Neural cell (in vitro differentiated cells): ENCODE data around the gene SORL1-AS1.

Experiments
- H2AFZ ChIP-seq: fragments of 200-600, 300-800 bp; sonication (generic), shearing (Covaris generic); 2 replicates; pipeline ENCODE4 v1.6.0; 2014; ENCODE audit warnings: low read depth, mild to moderate bottlenecking, antibody characterized with exemption, low read length, moderate library complexity
- H3F3A ChIP-seq: fragments of 200-600 bp; shearing (Covaris generic); 2 replicates; pipeline ENCODE4 v1.6.1; 2016; ENCODE audit warnings: mild to moderate bottlenecking, moderate library complexity, mixed read lengths, antibody characterized with exemption, low read length; ENCODE audit not compliant: insufficient read depth, poor library complexity, severe bottlenecking
- H3K27ac ChIP-seq: fragments of 200-600, 300-800 bp; sonication (generic), shearing (Covaris generic); 2 replicates; pipeline ENCODE4 v1.5.1; 2014; ENCODE audit warnings: mild to moderate bottlenecking, low read length, moderate library complexity
- H3K27me3 ChIP-seq: fragments of 300-800, 200-600 bp; sonication (generic), shearing (Covaris generic); 2 replicates; pipeline ENCODE4 v1.6.0; 2014; ENCODE audit warnings: mild to moderate bottlenecking, low read depth, low read length, moderate library complexity; ENCODE audit not compliant: insufficient read depth
- H3K36me3 ChIP-seq: fragments of 300-800, 200-600 bp; sonication (generic), shearing (Covaris generic); 2 replicates; pipeline ENCODE4 v1.5.1; 2014; ENCODE audit warnings: mild to moderate bottlenecking, antibody characterized with exemption, low read length, moderate library complexity; ENCODE audit not compliant: insufficient read depth
- H3K4me2 ChIP-seq: fragments of 300-800, 200-600 bp; sonication (generic), shearing (Covaris generic); 2 replicates; pipeline ENCODE4 v1.6.0; 2014; ENCODE audit warnings: mild to moderate bottlenecking, low read length
- H3K4me3 ChIP-seq: fragments of 300-800, 200-600 bp; sonication (generic), shearing (Covaris generic); 2 replicates; pipeline ENCODE4 v1.5.1; 2014; ENCODE audit warnings: mild to moderate bottlenecking, low read length, moderate library complexity
- H3K79me2 ChIP-seq: fragments of 200-600 bp; shearing (Covaris generic); replicated peaks from 2 replicates; pipeline ENCODE4 v1.6.0; 2014; ENCODE audit warnings: mild to moderate bottlenecking, low read length, moderate library complexity; ENCODE audit not compliant: insufficient read depth
- H3K9ac ChIP-seq: fragments of 300-800, 200-600 bp; sonication (generic), shearing (Covaris generic); 2 replicates; pipeline ENCODE4 v1.6.1; 2016; ENCODE audit warnings: mild to moderate bottlenecking, low read length, mixed read lengths
- H3K9me2 ChIP-seq: fragments of 200-600 bp; shearing (Covaris generic); 2 replicates; pipeline ENCODE4 v1.6.1; 2016; ENCODE audit warnings: mild to moderate bottlenecking, low read length, mixed read lengths; ENCODE audit not compliant: insufficient read depth
- H3K9me3 ChIP-seq: fragments of 200-600, 300-800 bp; sonication (generic), shearing (Covaris generic); 2 replicates; pipeline ENCODE4 v1.6.1; 2016; ENCODE audit warnings: mild to moderate bottlenecking, mixed run types, low read length, moderate library complexity, mixed read lengths
- H4K20me1 ChIP-seq: fragments of 200-600 bp; shearing (Covaris generic); 2 replicates; pipeline ENCODE4 v1.6.1; 2016; ENCODE audit warnings: mild to moderate bottlenecking, mixed run types; ENCODE audit not compliant: insufficient read depth
- EP300 ChIP-seq: fragments of 450-650 bp; conservative IDR thresholded peaks from 2 replicates; pipeline ENCODE4 v1.6.1; 2014; ENCODE audit warnings: antibody characterized with exemption, mild to moderate bottlenecking, moderate library complexity; ENCODE audit not compliant: poor library complexity, severe bottlenecking
- EZH2 ChIP-seq: fragments of 200-600, 300-800 bp; shearing (Covaris generic), sonication (generic); IDR thresholded peaks from 2 replicates; pipeline ENCODE4 v1.6.1; 2014; ENCODE audit warnings: antibody characterized with exemption, low read length, borderline replicate concordance, mild to moderate bottlenecking; ENCODE audit not compliant: insufficient read depth, poor library complexity, severe bottlenecking
- MXI1 ChIP-seq: fragments of 450-650 bp; conservative IDR thresholded peaks from 2 replicates; pipeline ENCODE4 v1.6.1; 2014; ENCODE audit warnings: antibody characterized with exemption, mild to moderate bottlenecking; ENCODE audit not compliant: poor library complexity, severe bottlenecking
- POLR2AphosphoS5 ChIP-seq: IDR thresholded peaks from 2 replicates; pipeline ENCODE4 v1.6.1; 2012
- RAD21 ChIP-seq: fragments of 450-650 bp; conservative IDR thresholded peaks from 2 replicates; pipeline ENCODE4 v1.6.1; 2014; ENCODE audit warnings: antibody characterized with exemption, mild to moderate bottlenecking, moderate library complexity
- SMC3 ChIP-seq: fragments of 450-650 bp; conservative IDR thresholded peaks from 2 replicates; pipeline ENCODE4 v1.6.1; 2014; ENCODE audit warnings: antibody characterized with exemption, mild to moderate bottlenecking, moderate library complexity; ENCODE audit not compliant: poor library complexity
- TAF1 ChIP-seq: IDR thresholded peaks from 2 replicates; pipeline ENCODE4 v1.6.1; 2012; ENCODE audit warnings: low read depth
- TF ChIP-seq, protein P1 (sequence below): fragments of 450-650 bp; IDR thresholded peaks from 2 replicates; pipeline ENCODE4 v1.5.1; 2014; ENCODE audit warnings: antibody characterized with exemption, mild to moderate bottlenecking, moderate library complexity; ENCODE audit not compliant: poor library complexity, severe bottlenecking
- TF ChIP-seq, protein P2 (sequence below): IDR thresholded peaks from 2 replicates; pipeline ENCODE4 v1.6.1; 2012; ENCODE audit warnings: borderline replicate concordance

The SORL1-AS1 gene

DNA sequence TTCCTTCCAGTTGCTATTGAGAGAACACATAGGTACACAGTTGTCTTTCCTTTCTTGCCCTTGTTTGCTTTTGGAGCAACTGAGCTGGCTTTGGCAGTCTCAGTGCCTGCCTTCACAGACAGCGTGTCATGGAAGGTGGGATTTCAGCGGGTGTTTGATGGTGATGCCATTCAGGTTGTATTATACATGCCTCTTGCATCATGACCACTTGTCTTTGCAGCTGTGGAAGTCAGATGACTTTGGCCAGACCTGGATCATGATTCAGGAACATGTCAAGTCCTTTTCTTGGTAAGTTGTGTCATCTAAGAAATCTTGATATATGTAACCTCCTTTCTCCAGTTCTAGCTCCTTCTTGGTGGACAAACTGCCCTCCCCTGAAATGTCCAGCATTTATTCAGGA lies 37.1 kb upstream of the SORL1-AS1 start:
- no peaks in the 10 kb centered on the region for H3K79me2 ChIP-seq
- no peak overlapping the region for H3K9ac ChIP-seq
- H3K4me3 ChIP-seq: no peak overlapping the region
- no peaks in the 10 kb centered on the region for H4K20me1 ChIP-seq
- H2AFZ ChIP-seq: no peak overlapping the region
- no peak overlapping the region for H3K27ac ChIP-seq
- H3K36me3 ChIP-seq: no peaks in the 10 kb centered on the region
- no peak overlapping the region for H3K4me2 ChIP-seq
- no peaks in the 10 kb centered on the region for H3K9me2 ChIP-seq
- no peaks in the 10 kb centered on the region for H3F3A ChIP-seq
- H3K27me3 ChIP-seq: no peaks in the 10 kb centered on the region
- TF ChIP-seq, protein P1, sequence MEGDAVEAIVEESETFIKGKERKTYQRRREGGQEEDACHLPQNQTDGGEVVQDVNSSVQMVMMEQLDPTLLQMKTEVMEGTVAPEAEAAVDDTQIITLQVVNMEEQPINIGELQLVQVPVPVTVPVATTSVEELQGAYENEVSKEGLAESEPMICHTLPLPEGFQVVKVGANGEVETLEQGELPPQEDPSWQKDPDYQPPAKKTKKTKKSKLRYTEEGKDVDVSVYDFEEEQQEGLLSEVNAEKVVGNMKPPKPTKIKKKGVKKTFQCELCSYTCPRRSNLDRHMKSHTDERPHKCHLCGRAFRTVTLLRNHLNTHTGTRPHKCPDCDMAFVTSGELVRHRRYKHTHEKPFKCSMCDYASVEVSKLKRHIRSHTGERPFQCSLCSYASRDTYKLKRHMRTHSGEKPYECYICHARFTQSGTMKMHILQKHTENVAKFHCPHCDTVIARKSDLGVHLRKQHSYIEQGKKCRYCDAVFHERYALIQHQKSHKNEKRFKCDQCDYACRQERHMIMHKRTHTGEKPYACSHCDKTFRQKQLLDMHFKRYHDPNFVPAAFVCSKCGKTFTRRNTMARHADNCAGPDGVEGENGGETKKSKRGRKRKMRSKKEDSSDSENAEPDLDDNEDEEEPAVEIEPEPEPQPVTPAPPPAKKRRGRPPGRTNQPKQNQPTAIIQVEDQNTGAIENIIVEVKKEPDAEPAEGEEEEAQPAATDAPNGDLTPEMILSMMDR: no peak
- TF ChIP-seq MXI1 (no peak), EZH2 (no peak), RAD21 (no peak)
- no peaks in the 10 kb centered on the region for H3K9me3 ChIP-seq

DNA sequence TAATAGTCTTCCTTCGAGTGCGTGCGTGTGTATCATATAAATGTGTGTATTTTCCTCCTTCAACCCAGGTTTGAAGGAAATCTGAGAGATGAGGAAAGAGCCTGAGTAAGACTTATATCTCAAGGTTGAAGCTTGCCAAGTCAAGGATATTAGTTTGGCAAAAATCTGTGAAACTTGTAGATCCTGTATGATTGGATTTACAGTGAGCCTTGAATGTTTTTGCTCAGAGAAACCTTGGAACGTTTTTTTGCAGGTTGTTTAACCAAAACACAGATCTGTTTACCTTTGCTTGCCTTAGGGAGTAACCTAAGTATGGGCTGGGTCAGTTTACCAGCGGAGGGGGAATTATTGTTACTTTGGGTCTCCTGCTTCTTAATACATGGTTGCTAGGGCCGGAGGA lies 35.9 kb upstream of the SORL1-AS1 start:
- TF ChIP-seq SMC3 (no peak), EZH2 (no peak), MXI1 (no peak), TAF1 (no peak), EP300 (no peak), POLR2AphosphoS5 (no peak), RAD21 (no peak)
- TF ChIP-seq, protein P2, sequence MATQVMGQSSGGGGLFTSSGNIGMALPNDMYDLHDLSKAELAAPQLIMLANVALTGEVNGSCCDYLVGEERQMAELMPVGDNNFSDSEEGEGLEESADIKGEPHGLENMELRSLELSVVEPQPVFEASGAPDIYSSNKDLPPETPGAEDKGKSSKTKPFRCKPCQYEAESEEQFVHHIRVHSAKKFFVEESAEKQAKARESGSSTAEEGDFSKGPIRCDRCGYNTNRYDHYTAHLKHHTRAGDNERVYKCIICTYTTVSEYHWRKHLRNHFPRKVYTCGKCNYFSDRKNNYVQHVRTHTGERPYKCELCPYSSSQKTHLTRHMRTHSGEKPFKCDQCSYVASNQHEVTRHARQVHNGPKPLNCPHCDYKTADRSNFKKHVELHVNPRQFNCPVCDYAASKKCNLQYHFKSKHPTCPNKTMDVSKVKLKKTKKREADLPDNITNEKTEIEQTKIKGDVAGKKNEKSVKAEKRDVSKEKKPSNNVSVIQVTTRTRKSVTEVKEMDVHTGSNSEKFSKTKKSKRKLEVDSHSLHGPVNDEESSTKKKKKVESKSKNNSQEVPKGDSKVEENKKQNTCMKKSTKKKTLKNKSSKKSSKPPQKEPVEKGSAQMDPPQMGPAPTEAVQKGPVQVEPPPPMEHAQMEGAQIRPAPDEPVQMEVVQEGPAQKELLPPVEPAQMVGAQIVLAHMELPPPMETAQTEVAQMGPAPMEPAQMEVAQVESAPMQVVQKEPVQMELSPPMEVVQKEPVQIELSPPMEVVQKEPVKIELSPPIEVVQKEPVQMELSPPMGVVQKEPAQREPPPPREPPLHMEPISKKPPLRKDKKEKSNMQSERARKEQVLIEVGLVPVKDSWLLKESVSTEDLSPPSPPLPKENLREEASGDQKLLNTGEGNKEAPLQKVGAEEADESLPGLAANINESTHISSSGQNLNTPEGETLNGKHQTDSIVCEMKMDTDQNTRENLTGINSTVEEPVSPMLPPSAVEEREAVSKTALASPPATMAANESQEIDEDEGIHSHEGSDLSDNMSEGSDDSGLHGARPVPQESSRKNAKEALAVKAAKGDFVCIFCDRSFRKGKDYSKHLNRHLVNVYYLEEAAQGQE: no peak
- TF ChIP-seq, protein P1: no peak
- H3K79me2 ChIP-seq: no peaks in the 10 kb centered on the region
- no peaks in the 10 kb centered on the region for H3K27me3 ChIP-seq
- H3K9ac ChIP-seq: no peak overlapping the region
- no peak overlapping the region for H3K4me2 ChIP-seq
- no peaks in the 10 kb centered on the region for H3K36me3 ChIP-seq
- H3K9me3 ChIP-seq: no peaks in the 10 kb centered on the region
- no peaks in the 10 kb centered on the region for H4K20me1 ChIP-seq
- no peak overlapping the region for H3K27ac ChIP-seq
- H3K9me2 ChIP-seq: no peaks in the 10 kb centered on the region
- no peaks in the 10 kb centered on the region for H3F3A ChIP-seq
- H2AFZ ChIP-seq: no peak overlapping the region
- H3K4me3 ChIP-seq: no peak overlapping the region
